HEK293 (cell line): ENCODE measurements around the gene SH3RF3.

Experiments used
- CTCF ChIA-PET: fragments of 350-600 bp; formaldehyde crosslinking; extraction: SDS; loops from one replicate; lab custom pipeline; 2021; ENCODE audit warnings: antibody characterized with exemption; lab: Yijun Ruan, JAX
- POLR2A ChIA-PET: fragments of 300-600 bp; formaldehyde crosslinking; extraction: SDS; loops from one replicate; lab custom pipeline; 2020; ENCODE audit warnings: antibody characterized with exemption, inconsistent platforms; lab: Yijun Ruan, JAX
- H3K27ac ChIP-seq: fragments of 200-500 bp; sonication (Bioruptor generic); 2 replicates; pipeline ENCODE4 v1.5.1; 2014; ENCODE audit warnings: low read depth, low read length, control low read depth, inconsistent platforms; ENCODE audit errors: extremely low read depth
- H3K36me3 ChIP-seq, 2 experiments: fragments of 200-500 bp in 1 of 2; sonication (Bioruptor generic) in 1 of 2; 1 replicate in 1 of 2; 2 replicates in 1 of 2; pipeline ENCODE4 v1.5.1; 2014 to 2017; ENCODE audit warnings: inconsistent platforms in 2 of 2, low read length in 2 of 2; ENCODE audit not compliant: control insufficient read depth in 2 of 2, insufficient read depth in 1 of 2
- H3K4me1 ChIP-seq: fragments of 200-500 bp; sonication (Bioruptor generic); 2 replicates; pipeline ENCODE4 v1.5.1; 2014; ENCODE audit warnings: mild to moderate bottlenecking, low read length, inconsistent platforms; ENCODE audit not compliant: control insufficient read depth, insufficient read depth
- H3K4me3 ChIP-seq: 2 replicates; pipeline ENCODE4 v1.5.1; 2011; ENCODE audit warnings: low read depth, mild to moderate bottlenecking, control low read depth, low read length, moderate library complexity
- H3K9me3 ChIP-seq: fragments of 200-500 bp; sonication (Bioruptor generic); 2 replicates; pipeline ENCODE4 v1.5.1; 2014; ENCODE audit warnings: low read depth, low read length, inconsistent platforms; ENCODE audit not compliant: control insufficient read depth, insufficient read depth
- ATF2 ChIP-seq: fragments of 450-650 bp; formaldehyde crosslinking; IDR thresholded peaks from 2 replicates; pipeline ENCODE4 v1.5.1; 2016; ENCODE audit warnings: missing biosample characterization, missing genetic modification characterization, low read depth
- EGR2 ChIP-seq: fragments of 450-650 bp; formaldehyde crosslinking; IDR thresholded peaks from 2 replicates; pipeline ENCODE4 v1.5.1; 2016; ENCODE audit warnings: low read depth, missing biosample characterization, missing genetic modification characterization
- PRDM1 ChIP-seq: fragments of 450-650 bp; formaldehyde crosslinking; IDR thresholded peaks from 2 replicates; pipeline ENCODE4; 2016; ENCODE audit warnings: missing biosample characterization, missing genetic modification characterization
- SP7 ChIP-seq: fragments of 450-650 bp; formaldehyde crosslinking; IDR thresholded peaks from 2 replicates; pipeline ENCODE4 v1.5.1; 2016; ENCODE audit warnings: missing biosample characterization, missing genetic modification characterization
- ZNF132 ChIP-seq: fragments of 450-650 bp; formaldehyde crosslinking; IDR thresholded peaks from 2 replicates; pipeline ENCODE4 v1.5.1; 2017; ENCODE audit warnings: missing biosample characterization, missing genetic modification characterization, borderline replicate concordance
- ZNF138 ChIP-seq: fragments of 450-650 bp; formaldehyde crosslinking; IDR thresholded peaks from 2 replicates; pipeline ENCODE4 v1.5.1; 2016; ENCODE audit warnings: missing biosample characterization, missing genetic modification characterization, borderline replicate concordance
- ZNF146 ChIP-seq: fragments of 450-650 bp; formaldehyde crosslinking; IDR thresholded peaks from 2 replicates; pipeline ENCODE4 v1.5.1; 2016; ENCODE audit warnings: missing biosample characterization, missing genetic modification characterization
- ZNF248 ChIP-seq: fragments of 450-650 bp; formaldehyde crosslinking; IDR thresholded peaks from 2 replicates; pipeline ENCODE4 v1.5.1; 2017; ENCODE audit warnings: missing biosample characterization, missing genetic modification characterization
- ZNF280D ChIP-seq: fragments of 450-650 bp; formaldehyde crosslinking; IDR thresholded peaks from 2 replicates; pipeline ENCODE4 v1.5.1; 2016; ENCODE audit warnings: missing biosample characterization, missing genetic modification characterization
- ZNF354C ChIP-seq: fragments of 450-650 bp; formaldehyde crosslinking; IDR thresholded peaks from 2 replicates; pipeline ENCODE4 v1.5.1; 2016; ENCODE audit warnings: missing biosample characterization, missing genetic modification characterization, low read depth, borderline replicate concordance
- ZNF366 ChIP-seq: fragments of 450-650 bp; formaldehyde crosslinking; conservative IDR thresholded peaks from 2 replicates; pipeline ENCODE4 v1.5.1; 2016; ENCODE audit warnings: missing biosample characterization, missing genetic modification characterization
- ZNF514 ChIP-seq: fragments of 450-650 bp; formaldehyde crosslinking; IDR thresholded peaks from 2 replicates; pipeline ENCODE4 v1.5.1; 2016; ENCODE audit warnings: missing biosample characterization, missing genetic modification characterization
- ZNF626 ChIP-seq: fragments of 450-650 bp; sonication (Bioruptor Pico); formaldehyde crosslinking; IDR thresholded peaks from 2 replicates; pipeline ENCODE4 v1.5.1; 2018; ENCODE audit warnings: missing biosample characterization, missing genetic modification characterization, inconsistent platforms
- ZNF654 ChIP-seq: fragments of 450-650 bp; formaldehyde crosslinking; IDR thresholded peaks from 2 replicates; pipeline ENCODE4 v1.5.1; 2016; ENCODE audit warnings: low read depth, missing biosample characterization, missing genetic modification characterization
- ZNF76 ChIP-seq: fragments of 450-650 bp; formaldehyde crosslinking; IDR thresholded peaks from 2 replicates; pipeline ENCODE4; 2016; ENCODE audit warnings: low read depth, missing biosample characterization, missing genetic modification characterization, borderline replicate concordance
- ZXDB ChIP-seq: fragments of 450-650 bp; formaldehyde crosslinking; IDR thresholded peaks from 2 replicates; pipeline ENCODE4 v1.5.1; 2016; ENCODE audit warnings: missing biosample characterization, missing genetic modification characterization
- TF ChIP-seq, protein P1 (sequence below): fragments of 450-650 bp; formaldehyde crosslinking; IDR thresholded peaks from 2 replicates; pipeline ENCODE4 v1.5.1; 2017; ENCODE audit warnings: missing biosample characterization, missing genetic modification characterization

Gene SH3RF3

DNA sequence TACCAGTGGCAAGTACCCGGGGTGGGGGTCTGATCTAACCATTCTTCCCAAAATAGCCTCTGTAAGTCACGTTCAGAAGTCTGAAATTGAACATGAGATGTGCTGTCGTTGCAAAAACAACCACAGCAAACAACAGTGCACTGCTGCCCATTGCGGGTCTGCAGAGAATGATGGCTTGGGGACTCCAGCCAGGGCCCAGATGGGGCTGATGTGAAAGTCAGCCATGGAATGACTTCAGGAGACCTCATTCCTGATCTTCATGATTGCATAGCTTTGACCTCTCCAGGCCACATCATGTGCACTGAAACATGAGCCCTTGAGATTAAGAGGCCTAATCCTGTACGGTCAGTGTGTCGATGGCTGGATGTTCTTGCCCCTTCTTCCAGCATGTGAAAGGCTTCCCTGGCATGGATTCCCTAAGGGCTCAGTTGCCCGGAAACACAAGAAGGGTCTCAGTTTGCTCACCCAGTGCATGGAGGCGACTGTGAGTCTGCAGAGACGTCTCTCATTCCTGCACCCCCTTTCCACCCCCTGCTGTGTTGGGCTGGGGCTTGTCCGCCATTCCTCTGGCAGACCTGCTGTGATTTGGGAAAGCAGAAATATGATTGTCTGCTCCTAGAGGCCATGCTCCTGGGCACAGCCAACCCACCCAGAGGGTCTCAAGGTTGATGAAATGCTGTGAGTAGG is 293.2 kb downstream of the SH3RF3 start (continued):
- no peak for TF ChIP-seq ZNF280D
- no peak for TF ChIP-seq ZNF626 (tag by site-specific recombination)
- no peak for TF ChIP-seq ATF2
- TF ChIP-seq EGR2 = no peak
- no peak for TF ChIP-seq ZNF132

GRCh38 chr2:109422758-109423500 is 293.9 kb downstream of the SH3RF3 start:
- Histone ChIP-seq H3K27ac (no peak overlapping the region), H3K9me3 (no peaks in the 10 kb centered on the region), H3K36me3 (peaks cover 0 to 12% of the 10 kb centered on the region in 2 experiments; a peak in 1 of 3 replicates), H3K4me3 (no peak overlapping the region), H3K4me1 (no peaks in the 10 kb centered on the region)
- POLR2A ChIA-PET = no interaction called here
- CTCF ChIA-PET = no interaction called here
- TF ChIP-seq ZNF514 (tag by site-specific recombination) (no peak), ZNF366 (tag by site-specific recombination) (no peak), ZNF248 (tag by site-specific recombination) (no peak), ZNF654 (no peak), ZNF76 (tag by site-specific recombination) (no peak), ZNF132 (no peak), ZNF146 (tag by site-specific recombination) (no peak), ZNF354C (no peak), PRDM1 (no peak), SP7 (tag by site-specific recombination) (no peak), ZNF138 (tag by site-specific recombination) (no peak), ZXDB (tag by site-specific recombination) (no peak)
- TF ChIP-seq, protein P1, sequence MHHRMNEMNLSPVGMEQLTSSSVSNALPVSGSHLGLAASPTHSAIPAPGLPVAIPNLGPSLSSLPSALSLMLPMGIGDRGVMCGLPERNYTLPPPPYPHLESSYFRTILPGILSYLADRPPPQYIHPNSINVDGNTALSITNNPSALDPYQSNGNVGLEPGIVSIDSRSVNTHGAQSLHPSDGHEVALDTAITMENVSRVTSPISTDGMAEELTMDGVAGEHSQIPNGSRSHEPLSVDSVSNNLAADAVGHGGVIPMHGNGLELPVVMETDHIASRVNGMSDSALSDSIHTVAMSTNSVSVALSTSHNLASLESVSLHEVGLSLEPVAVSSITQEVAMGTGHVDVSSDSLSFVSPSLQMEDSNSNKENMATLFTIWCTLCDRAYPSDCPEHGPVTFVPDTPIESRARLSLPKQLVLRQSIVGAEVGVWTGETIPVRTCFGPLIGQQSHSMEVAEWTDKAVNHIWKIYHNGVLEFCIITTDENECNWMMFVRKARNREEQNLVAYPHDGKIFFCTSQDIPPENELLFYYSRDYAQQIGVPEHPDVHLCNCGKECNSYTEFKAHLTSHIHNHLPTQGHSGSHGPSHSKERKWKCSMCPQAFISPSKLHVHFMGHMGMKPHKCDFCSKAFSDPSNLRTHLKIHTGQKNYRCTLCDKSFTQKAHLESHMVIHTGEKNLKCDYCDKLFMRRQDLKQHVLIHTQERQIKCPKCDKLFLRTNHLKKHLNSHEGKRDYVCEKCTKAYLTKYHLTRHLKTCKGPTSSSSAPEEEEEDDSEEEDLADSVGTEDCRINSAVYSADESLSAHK = no peak
- TF ChIP-seq, all 188 proteins: peak for 0
